SK-N-SH (cell line): Measurements from ENCODE around the gene IPMK. TPM values are rescaled to one million over a fixed set of nuclear protein-coding genes. Genes with fewer than 3 reads are reported as not detected.
A peak's percentile ranks its signal among the peaks of the same experiment; 100 is the strongest.

Experiments used
- CTCF ChIA-PET: fragments of 300-600, 350-600 bp; formaldehyde crosslinking; extraction: SDS; loops from one replicate; lab custom pipeline; 2021; lab: Yijun Ruan, JAX
- POLR2A ChIA-PET: fragments of 350-600 bp; sonication (Branson Sonifier 250); formaldehyde crosslinking; extraction: SDS; loops from one replicate; lab custom pipeline; 2020; ENCODE audit warnings: antibody characterized with exemption, inconsistent platforms; lab: Yijun Ruan, JAX
- DNase-seq: peaks from one replicate; pipeline ENCODE4 v3.0.0; 2012
- H2AFZ ChIP-seq: fragments of 200-600 bp; sonication (generic); 2 replicates; pipeline ENCODE4 v1.8.1; 2016; ENCODE audit warnings: antibody characterized with exemption, mild to moderate bottlenecking, low read depth
- H3F3A ChIP-seq: fragments of 200-600 bp; sonication (generic); replicated peaks from 2 replicates; pipeline ENCODE3; 2016; ENCODE audit warnings: antibody characterized with exemption, mild to moderate bottlenecking; ENCODE audit not compliant: insufficient read depth
- H3K27ac ChIP-seq, 2 experiments: fragments of 200-500 bp in 1 of 2; fragments of 200-600 bp in 1 of 2; sonication (Bioruptor generic) in 1 of 2; sonication (generic), shearing (Covaris generic) in 1 of 2; 2 replicates each; pipeline versions ENCODE4 v1.5.1 to v1.6.1; 2014 to 2016; ENCODE audit warnings: low read depth in 2 of 2, inconsistent platforms in 1 of 2, low read length in 1 of 2, mild to moderate bottlenecking in 1 of 2, mixed read lengths in 1 of 2
- H3K27me3 ChIP-seq: fragments of 200-600 bp; sonication (generic), shearing (Covaris generic); 2 replicates; pipeline ENCODE4 v1.6.1; 2016; ENCODE audit warnings: mixed run types; ENCODE audit not compliant: insufficient read depth
- H3K36me3 ChIP-seq, 2 experiments: fragments of 200-500 bp in 1 of 2; fragments of 200-600 bp in 1 of 2; sonication (Bioruptor generic) in 1 of 2; sonication (generic) in 1 of 2; replicated peaks in 1 of 2; 2 replicates each; pipeline versions ENCODE3 to v1.5.1; 2014 to 2016; ENCODE audit warnings: low read length in 1 of 2, mild to moderate bottlenecking in 1 of 2; ENCODE audit not compliant: insufficient read depth in 2 of 2, control insufficient read depth in 1 of 2
- H3K4me1 ChIP-seq, 2 experiments: fragments of 200-500 bp in 1 of 2; fragments of 200-600 bp in 1 of 2; sonication (Bioruptor generic) in 1 of 2; sonication (generic), shearing (Covaris generic) in 1 of 2; 2 replicates each; pipeline versions ENCODE4 v1.5.1 to v1.6.1; 2014 to 2016; ENCODE audit warnings: low read depth in 1 of 2, low read length in 1 of 2, mixed run types in 1 of 2; ENCODE audit not compliant: insufficient read depth in 2 of 2, control insufficient read depth in 1 of 2
- H3K4me2 ChIP-seq: fragments of 200-600 bp; sonication (generic), shearing (Covaris generic); 2 replicates; pipeline ENCODE4 v1.6.1; 2017; ENCODE audit warnings: mixed run types
- H3K4me3 ChIP-seq, 2 experiments: fragments of 200-500 bp in 1 of 2; fragments of 200-600 bp in 1 of 2; sonication (Bioruptor generic) in 1 of 2; sonication (generic), shearing (Covaris generic) in 1 of 2; 2 replicates each; pipeline versions ENCODE4 v1.5.1 to v1.8.1; 2014 to 2016; ENCODE audit warnings: low read depth in 2 of 2, inconsistent platforms in 1 of 2, low read length in 1 of 2, mild to moderate bottlenecking in 1 of 2, mixed read lengths in 1 of 2, moderate library complexity in 1 of 2
- H3K79me2 ChIP-seq: fragments of 200-600 bp; sonication (generic); 2 replicates; pipeline ENCODE4 v1.8.1; 2017; ENCODE audit warnings: mild to moderate bottlenecking; ENCODE audit not compliant: insufficient read depth
- H3K9ac ChIP-seq: fragments of 200-600 bp; sonication (generic); 2 replicates; pipeline ENCODE4 v1.6.1; 2017; ENCODE audit warnings: mixed run types
- H3K9me2 ChIP-seq: fragments of 200-600 bp; sonication (generic); 2 replicates; pipeline ENCODE4 v1.6.1; 2017; ENCODE audit warnings: mixed run types
- H3K9me3 ChIP-seq: fragments of 200-600 bp; sonication (generic); 2 replicates; pipeline ENCODE4 v1.6.1; 2017; ENCODE audit warnings: mixed run types, mild to moderate bottlenecking, moderate library complexity
- H4K20me1 ChIP-seq: fragments of 200-600 bp; sonication (generic); 2 replicates; pipeline ENCODE4 v1.6.1; 2017; ENCODE audit warnings: mild to moderate bottlenecking, mixed run types; ENCODE audit not compliant: insufficient read depth
- ELF1 ChIP-seq: IDR thresholded peaks from 2 replicates; pipeline ENCODE4 v1.4.0; 2012
- EZH2phosphoT487 ChIP-seq: fragments of 200-600 bp; sonication (generic); IDR thresholded peaks from 2 replicates; pipeline ENCODE4 v1.6.1; 2017; ENCODE audit warnings: low read depth, mixed run types, mild to moderate bottlenecking, antibody characterized with exemption, moderate library complexity, borderline replicate concordance
- FOSL2 ChIP-seq: IDR thresholded peaks from 2 replicates; pipeline ENCODE4 v1.4.0; 2012; ENCODE audit warnings: low read depth, mild to moderate bottlenecking, moderate library complexity, borderline replicate concordance
- GABPA ChIP-seq: IDR thresholded peaks from 2 replicates; pipeline ENCODE4 v1.4.0; 2012; ENCODE audit warnings: low read depth, mild to moderate bottlenecking
- NFIC ChIP-seq: IDR thresholded peaks from 2 replicates; pipeline ENCODE4 v1.4.0; 2012; ENCODE audit warnings: borderline replicate concordance
- NRF1 ChIP-seq: IDR thresholded peaks from 2 replicates; pipeline ENCODE4 v1.6.1; 2012; ENCODE audit warnings: low read depth, mild to moderate bottlenecking, low read length
- POLR2AphosphoS5 ChIP-seq: IDR thresholded peaks from 2 replicates; pipeline ENCODE4 v1.6.1; 2012; ENCODE audit warnings: low read depth, low read length
- RCOR1 ChIP-seq: fragments of 150-350 bp; IDR thresholded peaks from 2 replicates; pipeline ENCODE4 v1.6.1; 2017; ENCODE audit warnings: antibody characterized with exemption, low read length
- RFX5 ChIP-seq: IDR thresholded peaks from 2 replicates; pipeline ENCODE4 v1.6.1; 2012; ENCODE audit warnings: mild to moderate bottlenecking, improper control_type of control experiment, low read length
- RXRA ChIP-seq: IDR thresholded peaks from 2 replicates; pipeline ENCODE4 v1.4.0; 2012; ENCODE audit warnings: low read depth, mild to moderate bottlenecking, borderline replicate concordance
- SIN3A ChIP-seq: IDR thresholded peaks from 2 replicates; pipeline ENCODE4 v1.6.1; 2012; ENCODE audit warnings: low read depth, mild to moderate bottlenecking, low read length, moderate library complexity, borderline replicate concordance
- SMC3 ChIP-seq: IDR thresholded peaks from 2 replicates; pipeline ENCODE4 v1.6.1; 2012; ENCODE audit warnings: low read depth, low read length, improper control_type of control experiment
- TAF1 ChIP-seq: IDR thresholded peaks from 2 replicates; pipeline ENCODE4 v1.6.1; 2012; ENCODE audit warnings: low read depth, mild to moderate bottlenecking, low read length, moderate library complexity, borderline replicate concordance
- TEAD4 ChIP-seq: IDR thresholded peaks from 2 replicates; pipeline ENCODE4 v1.4.0; 2012; ENCODE audit warnings: mild to moderate bottlenecking, borderline replicate concordance; ENCODE audit not compliant: insufficient read depth
- YY1 ChIP-seq: IDR thresholded peaks from 2 replicates; pipeline ENCODE4 v1.4.0; 2012; ENCODE audit warnings: low read depth, mild to moderate bottlenecking
- WGBS: methylation state at CpG from one replicate; pipeline ENCODE4 v1.1.6; 2017; ENCODE audit warnings: low lambda C conversion rate; 5-methylcytosine and 5-hydroxymethylcytosine counted together
- polyA plus RNA-seq, 3 experiments: library from polyadenylated mRNA; depleted of rRNA; stranded (reverse); fragments of >200 nt; gene quantifications; 2 replicates each; pipeline ENCODE4 v1.2.3, GENCODE V29; 2012
- TF ChIP-seq, protein P1 (sequence below): IDR thresholded peaks from 2 replicates; pipeline ENCODE4 v1.4.0; 2012; ENCODE audit warnings: low read depth, borderline replicate concordance
- TF ChIP-seq, protein P2 (sequence below): IDR thresholded peaks from 2 replicates; pipeline ENCODE4 v1.6.1; 2012; ENCODE audit warnings: mild to moderate bottlenecking, low read depth, low read length, moderate library complexity
- TF ChIP-seq, protein P3 (sequence below): fragments of 150-350 bp; IDR thresholded peaks from 2 replicates; pipeline ENCODE4 v1.6.1; 2017; ENCODE audit warnings: antibody characterized with exemption, low read length, low read depth, borderline replicate concordance
- TF ChIP-seq, protein P4 (sequence below): IDR thresholded peaks from 2 replicates; pipeline ENCODE4; 2012

The IPMK gene
- polyA plus RNA-seq, 1 of the 3 experiments (the other 2 are of a cell fraction): 0.71 TPM

DNA sequence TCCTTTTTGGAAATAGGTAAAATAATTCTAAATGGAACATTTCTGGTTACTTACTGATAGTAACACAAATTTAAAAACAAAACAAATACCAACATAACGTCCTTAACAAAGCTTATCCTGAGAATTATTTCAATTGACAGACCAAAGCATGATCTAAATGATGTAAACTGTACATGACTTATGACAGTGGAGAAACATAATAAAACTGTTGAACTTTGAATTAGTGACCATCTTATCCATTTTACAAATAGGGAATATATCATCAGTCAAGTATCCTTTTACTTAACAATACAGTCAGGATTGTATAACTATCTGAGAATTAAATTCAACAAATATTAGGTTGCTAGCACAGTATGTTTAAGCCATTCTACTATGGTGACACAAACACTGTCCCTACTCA is 2.4 kb downstream of the IPMK start:
- Histone ChIP-seq H3K4me2 (peak overlapping the region; percentile 87), H3K4me3 (peak overlapping the region; percentile 74 to 96), H3K9me2 (no peaks in the 10 kb centered on the region), H3F3A (peaks cover 27% of the 10 kb centered on the region), H3K4me1 (peaks cover 7 to 8% of the 10 kb centered on the region in 2 experiments; a peak in 3 of 4 replicates), H3K36me3 (no peaks in the 10 kb centered on the region), H3K9me3 (no peaks in the 10 kb centered on the region), H4K20me1 (no peaks in the 10 kb centered on the region), H3K27me3 (no peaks in the 10 kb centered on the region), H3K27ac (peak overlapping the region; percentile 86 to 93; a peak in 3 of 4 replicates), H3K9ac (peak overlapping the region; percentile 77; the same call in 1 of the 2 replicates), H2AFZ (peak overlapping the region; percentile 69; the same call in 1 of the 2 replicates), H3K79me2 (peaks cover 64% of the 10 kb centered on the region)
- ChIA-PET CTCF (no interaction called here), POLR2A (no interaction called here)
- no peak for DNase-seq
- WGBS: 8% methylated on average over 1 of the region's 1 CpG
- TF ChIP-seq NFIC (no peak), TEAD4 (no peak), SIN3A (no peak), RXRA (no peak), TAF1 (no peak), GABPA (no peak), RCOR1 (no peak), ELF1 (no peak), YY1 (no peak), SMC3 (no peak), POLR2AphosphoS5 (no peak), RFX5 (no peak), FOSL2 (no peak), EZH2phosphoT487 (no peak), NRF1 (no peak)
- TF ChIP-seq, protein P1, sequence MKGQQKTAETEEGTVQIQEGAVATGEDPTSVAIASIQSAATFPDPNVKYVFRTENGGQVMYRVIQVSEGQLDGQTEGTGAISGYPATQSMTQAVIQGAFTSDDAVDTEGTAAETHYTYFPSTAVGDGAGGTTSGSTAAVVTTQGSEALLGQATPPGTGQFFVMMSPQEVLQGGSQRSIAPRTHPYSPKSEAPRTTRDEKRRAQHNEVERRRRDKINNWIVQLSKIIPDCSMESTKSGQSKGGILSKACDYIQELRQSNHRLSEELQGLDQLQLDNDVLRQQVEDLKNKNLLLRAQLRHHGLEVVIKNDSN: no peak
- TF ChIP-seq, protein P2, sequence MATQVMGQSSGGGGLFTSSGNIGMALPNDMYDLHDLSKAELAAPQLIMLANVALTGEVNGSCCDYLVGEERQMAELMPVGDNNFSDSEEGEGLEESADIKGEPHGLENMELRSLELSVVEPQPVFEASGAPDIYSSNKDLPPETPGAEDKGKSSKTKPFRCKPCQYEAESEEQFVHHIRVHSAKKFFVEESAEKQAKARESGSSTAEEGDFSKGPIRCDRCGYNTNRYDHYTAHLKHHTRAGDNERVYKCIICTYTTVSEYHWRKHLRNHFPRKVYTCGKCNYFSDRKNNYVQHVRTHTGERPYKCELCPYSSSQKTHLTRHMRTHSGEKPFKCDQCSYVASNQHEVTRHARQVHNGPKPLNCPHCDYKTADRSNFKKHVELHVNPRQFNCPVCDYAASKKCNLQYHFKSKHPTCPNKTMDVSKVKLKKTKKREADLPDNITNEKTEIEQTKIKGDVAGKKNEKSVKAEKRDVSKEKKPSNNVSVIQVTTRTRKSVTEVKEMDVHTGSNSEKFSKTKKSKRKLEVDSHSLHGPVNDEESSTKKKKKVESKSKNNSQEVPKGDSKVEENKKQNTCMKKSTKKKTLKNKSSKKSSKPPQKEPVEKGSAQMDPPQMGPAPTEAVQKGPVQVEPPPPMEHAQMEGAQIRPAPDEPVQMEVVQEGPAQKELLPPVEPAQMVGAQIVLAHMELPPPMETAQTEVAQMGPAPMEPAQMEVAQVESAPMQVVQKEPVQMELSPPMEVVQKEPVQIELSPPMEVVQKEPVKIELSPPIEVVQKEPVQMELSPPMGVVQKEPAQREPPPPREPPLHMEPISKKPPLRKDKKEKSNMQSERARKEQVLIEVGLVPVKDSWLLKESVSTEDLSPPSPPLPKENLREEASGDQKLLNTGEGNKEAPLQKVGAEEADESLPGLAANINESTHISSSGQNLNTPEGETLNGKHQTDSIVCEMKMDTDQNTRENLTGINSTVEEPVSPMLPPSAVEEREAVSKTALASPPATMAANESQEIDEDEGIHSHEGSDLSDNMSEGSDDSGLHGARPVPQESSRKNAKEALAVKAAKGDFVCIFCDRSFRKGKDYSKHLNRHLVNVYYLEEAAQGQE: no peak
- TF ChIP-seq, protein P3, sequence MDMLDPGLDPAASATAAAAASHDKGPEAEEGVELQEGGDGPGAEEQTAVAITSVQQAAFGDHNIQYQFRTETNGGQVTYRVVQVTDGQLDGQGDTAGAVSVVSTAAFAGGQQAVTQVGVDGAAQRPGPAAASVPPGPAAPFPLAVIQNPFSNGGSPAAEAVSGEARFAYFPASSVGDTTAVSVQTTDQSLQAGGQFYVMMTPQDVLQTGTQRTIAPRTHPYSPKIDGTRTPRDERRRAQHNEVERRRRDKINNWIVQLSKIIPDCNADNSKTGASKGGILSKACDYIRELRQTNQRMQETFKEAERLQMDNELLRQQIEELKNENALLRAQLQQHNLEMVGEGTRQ: no peak
- TF ChIP-seq, protein P4, sequence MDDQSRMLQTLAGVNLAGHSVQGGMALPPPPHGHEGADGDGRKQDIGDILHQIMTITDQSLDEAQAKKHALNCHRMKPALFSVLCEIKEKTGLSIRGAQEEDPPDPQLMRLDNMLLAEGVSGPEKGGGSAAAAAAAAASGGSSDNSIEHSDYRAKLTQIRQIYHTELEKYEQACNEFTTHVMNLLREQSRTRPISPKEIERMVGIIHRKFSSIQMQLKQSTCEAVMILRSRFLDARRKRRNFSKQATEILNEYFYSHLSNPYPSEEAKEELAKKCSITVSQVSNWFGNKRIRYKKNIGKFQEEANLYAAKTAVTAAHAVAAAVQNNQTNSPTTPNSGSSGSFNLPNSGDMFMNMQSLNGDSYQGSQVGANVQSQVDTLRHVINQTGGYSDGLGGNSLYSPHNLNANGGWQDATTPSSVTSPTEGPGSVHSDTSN: no peak
